Measurements from ENCODE around the gene DUSP2. TPM values are rescaled to one million over a fixed set of nuclear protein-coding genes. Genes with fewer than 3 reads are reported as not detected.

DUSP2 gene
- total and polyA plus RNA-seq, 11 donors: 0.56 to 23.1 (median 2.7) TPM

- Histone ChIP-seq H3K27me3 (peaks cover 0 to 5% (median 0%) of the 10 kb centered on the region in 9 donors), H3K36me3 (no peaks in the 10 kb centered on the region), H3K4me1 (peaks cover 0 to 6% (median 0%) of the 10 kb centered on the region in 12 donors), H3K9me3 (peaks cover 0 to 8% (median 0%) of the 10 kb centered on the region in 12 donors), H3K27ac (no peak overlapping the region), H3K4me3 (no peak overlapping the region)
- DNase-seq: no peak
- WGBS, 4 donors: 77 to 88% (median 82%) methylated on average over 2 of the region's 2 CpGs
- no peak for ATAC-seq
- intact Hi-C loops (cut with DNase I): loop anchor here in 5 of 10 donors (5.0 to 10.0 kb wide), 5 partner anchors 33 to 178 kb away; partner anchors contain the start of genes ASTL (in 4 of the 5), ADRA2B (in 2 of the 5) and ANKRD36C (in 1 of the 5)
- TF ChIP-seq CTCF (IDR thresholded peaks at IDR 0.05) (no peak), POLR2A (IDR thresholded peaks at IDR 0.05) (no peak)
Observed at GRCh38 chr2:96169868-96170507, 24.7 kb upstream of the DUSP2 start.

- intact Hi-C loops (cut with DNase I): no loop called here
- no peaks in the 10 kb centered on the region for H3K36me3 ChIP-seq
- no peak for TF ChIP-seq CTCF (IDR thresholded peaks at IDR 0.05)
- TF ChIP-seq POLR2A (IDR thresholded peaks at IDR 0.05): no peak
- 83 to 92% (median 85%) methylated on average over 6 of the region's 6 CpGs for WGBS, 4 donors
- ATAC-seq (no peak), DNase-seq (no peak)
- H3K4me3 ChIP-seq: no peak overlapping the region
- H3K9me3 ChIP-seq: peaks cover 0 to 8% (median 0%) of the 10 kb centered on the region in 12 donors
- no peak overlapping the region for H3K27ac ChIP-seq
- H3K27me3 ChIP-seq: peaks cover 0 to 5% (median 0%) of the 10 kb centered on the region in 9 donors
- peaks cover 0 to 19% (median 0%) of the 10 kb centered on the region in 12 donors for H3K4me1 ChIP-seq
Observed at GRCh38 chr2:96167407-96168013, 22.3 kb upstream of the DUSP2 start.

- H3K9me3 ChIP-seq: peaks cover 0 to 10% (median 0%) of the 10 kb centered on the region in 12 donors
- TF ChIP-seq CTCF (IDR thresholded peaks at IDR 0.05): no peak
- TF ChIP-seq POLR2A (IDR thresholded peaks at IDR 0.05): no peak
- H3K27ac ChIP-seq: peak overlapping the region in 1 of 12 donors; percentile 77
- ATAC-seq (peak in 1 of 4 donors; percentile 30), DNase-seq (no peak)
- H3K36me3 ChIP-seq: no peaks in the 10 kb centered on the region
- WGBS, 4 donors: 68 to 79% (median 75%) methylated on average over 18 of the region's 18 CpGs
- H3K27me3 ChIP-seq: peaks cover 0 to 5% (median 0%) of the 10 kb centered on the region in 9 donors
- peak overlapping the region in 1 of 12 donors; percentile 27 for H3K4me3 ChIP-seq
- H3K4me1 ChIP-seq: peaks cover 0 to 19% (median 0%) of the 10 kb centered on the region in 12 donors
- intact Hi-C loops (cut with DNase I): no loop called here
Observed at GRCh38 chr2:96164459-96165184, 19.4 kb upstream of the DUSP2 start.

All from heart left ventricle (tissue), 16 donors.